Mammary epithelial cell (primary cell): ENCODE results near the gene CNTRL.

Experiments used
- EZH2 ChIP-seq: IDR thresholded peaks from 2 replicates; pipeline ENCODE4 v1.6.1; 2012; ENCODE audit warnings: low read length, inconsistent platforms, borderline replicate concordance
- TF ChIP-seq, protein P1 (sequence below), 2 donors: IDR thresholded peaks in 1 of 2; conservative IDR thresholded peaks in 1 of 2; 2 replicates each; pipeline ENCODE4 v1.5.1; 2011 to 2012; ENCODE audit warnings: inconsistent platforms in 2 of 2, low read length in 2 of 2, mild to moderate bottlenecking in 2 of 2, control low read depth in 1 of 2, low read depth in 1 of 2; ENCODE audit not compliant: insufficient read depth in 1 of 2; ENCODE audit errors: extremely low read depth in 1 of 2

DNA sequence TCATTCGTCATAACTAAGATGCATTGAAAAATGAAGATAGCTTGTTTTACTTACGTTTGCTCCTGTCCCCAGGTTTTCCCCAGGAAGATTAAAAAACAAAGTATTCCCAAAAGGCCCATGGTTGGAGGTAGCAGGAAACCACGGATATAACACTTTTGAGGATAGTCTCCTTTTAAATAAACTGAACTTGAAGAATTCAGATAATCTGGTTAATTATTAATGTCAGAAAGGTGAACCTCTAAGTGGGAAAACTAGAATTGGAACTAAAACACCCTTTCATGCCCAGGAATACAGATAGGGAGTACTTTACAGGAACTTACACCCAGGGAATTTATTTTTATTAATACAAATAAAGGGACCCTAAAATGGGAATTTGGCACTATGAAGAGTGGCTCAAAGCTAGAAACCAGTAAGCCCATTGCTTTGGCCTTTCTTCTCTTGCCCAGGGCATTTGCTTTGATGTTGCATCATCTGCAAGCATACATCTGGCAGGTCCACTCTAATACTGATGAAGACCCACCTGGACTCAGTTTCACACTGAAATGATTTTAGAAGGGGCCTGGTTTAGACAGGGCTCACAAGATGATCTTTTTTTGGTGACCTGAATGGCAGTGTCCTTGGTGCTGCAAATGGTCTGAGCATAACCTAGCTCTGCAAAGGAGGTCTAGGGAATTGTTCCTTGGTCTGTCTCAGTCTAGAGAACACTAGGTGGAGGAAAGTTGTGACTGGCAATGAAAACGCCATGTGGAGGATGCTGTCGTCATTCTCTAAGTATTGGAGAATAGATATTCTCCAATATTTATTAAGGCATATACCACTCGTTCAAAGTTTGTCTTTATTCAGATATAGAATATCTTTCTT lies 24.4 kb upstream of the CNTRL start, which contains the start of gene C5:
- TF ChIP-seq, protein P1, sequence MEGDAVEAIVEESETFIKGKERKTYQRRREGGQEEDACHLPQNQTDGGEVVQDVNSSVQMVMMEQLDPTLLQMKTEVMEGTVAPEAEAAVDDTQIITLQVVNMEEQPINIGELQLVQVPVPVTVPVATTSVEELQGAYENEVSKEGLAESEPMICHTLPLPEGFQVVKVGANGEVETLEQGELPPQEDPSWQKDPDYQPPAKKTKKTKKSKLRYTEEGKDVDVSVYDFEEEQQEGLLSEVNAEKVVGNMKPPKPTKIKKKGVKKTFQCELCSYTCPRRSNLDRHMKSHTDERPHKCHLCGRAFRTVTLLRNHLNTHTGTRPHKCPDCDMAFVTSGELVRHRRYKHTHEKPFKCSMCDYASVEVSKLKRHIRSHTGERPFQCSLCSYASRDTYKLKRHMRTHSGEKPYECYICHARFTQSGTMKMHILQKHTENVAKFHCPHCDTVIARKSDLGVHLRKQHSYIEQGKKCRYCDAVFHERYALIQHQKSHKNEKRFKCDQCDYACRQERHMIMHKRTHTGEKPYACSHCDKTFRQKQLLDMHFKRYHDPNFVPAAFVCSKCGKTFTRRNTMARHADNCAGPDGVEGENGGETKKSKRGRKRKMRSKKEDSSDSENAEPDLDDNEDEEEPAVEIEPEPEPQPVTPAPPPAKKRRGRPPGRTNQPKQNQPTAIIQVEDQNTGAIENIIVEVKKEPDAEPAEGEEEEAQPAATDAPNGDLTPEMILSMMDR (conservative IDR thresholded peaks at IDR 0.05 in 1 of 2, IDR thresholded peaks at IDR 0.05 in 1 of 2; ENCODE audit: extremely low read depth in 1 of 2, insufficient read depth in 1 of 2, low read depth in 1 of 2, low read length in 2 of 2) = no peak
- no peak for TF ChIP-seq EZH2
